Choroid plexus epithelial cell (primary cell): Measurements from ENCODE around the gene FKBP6.
"Not testable (repeated sequence)": the region's sequence is repeated elsewhere in the genome, so short reads cannot be mapped to it uniquely, and the experiment has no call there.

Source experiments
- DNase-seq: peaks from one replicate; pipeline ENCODE4 v3.0.0-alpha.2; 2010; ENCODE audit warnings: low read depth
- H3K4me3 ChIP-seq: 2 replicates; pipeline ENCODE4 v1.5.1; 2011; ENCODE audit warnings: low read depth, mild to moderate bottlenecking, control low read depth, low read length, moderate library complexity
- TF ChIP-seq, protein P1 (sequence below): conservative IDR thresholded peaks from 2 replicates; pipeline ENCODE4 v1.5.1; 2011; ENCODE audit warnings: low read depth, mild to moderate bottlenecking, control low read depth, inconsistent platforms, low read length, moderate library complexity

FKBP6 gene

GRCh38 chr7:73324081-73324845 is 3.7 kb upstream of the FKBP6 start:
- TF ChIP-seq, protein P1, sequence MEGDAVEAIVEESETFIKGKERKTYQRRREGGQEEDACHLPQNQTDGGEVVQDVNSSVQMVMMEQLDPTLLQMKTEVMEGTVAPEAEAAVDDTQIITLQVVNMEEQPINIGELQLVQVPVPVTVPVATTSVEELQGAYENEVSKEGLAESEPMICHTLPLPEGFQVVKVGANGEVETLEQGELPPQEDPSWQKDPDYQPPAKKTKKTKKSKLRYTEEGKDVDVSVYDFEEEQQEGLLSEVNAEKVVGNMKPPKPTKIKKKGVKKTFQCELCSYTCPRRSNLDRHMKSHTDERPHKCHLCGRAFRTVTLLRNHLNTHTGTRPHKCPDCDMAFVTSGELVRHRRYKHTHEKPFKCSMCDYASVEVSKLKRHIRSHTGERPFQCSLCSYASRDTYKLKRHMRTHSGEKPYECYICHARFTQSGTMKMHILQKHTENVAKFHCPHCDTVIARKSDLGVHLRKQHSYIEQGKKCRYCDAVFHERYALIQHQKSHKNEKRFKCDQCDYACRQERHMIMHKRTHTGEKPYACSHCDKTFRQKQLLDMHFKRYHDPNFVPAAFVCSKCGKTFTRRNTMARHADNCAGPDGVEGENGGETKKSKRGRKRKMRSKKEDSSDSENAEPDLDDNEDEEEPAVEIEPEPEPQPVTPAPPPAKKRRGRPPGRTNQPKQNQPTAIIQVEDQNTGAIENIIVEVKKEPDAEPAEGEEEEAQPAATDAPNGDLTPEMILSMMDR = peak; percentile 74
- peak; percentile 63 for DNase-seq
- peak overlapping the region; percentile 2 for H3K4me3 ChIP-seq

- H3K4me3 ChIP-seq, DNase-seq: not testable (repeated sequence)
These were observed 2.5 kb upstream of the FKBP6 start for GRCh38 chr7:73325424-73325823.

DNA sequence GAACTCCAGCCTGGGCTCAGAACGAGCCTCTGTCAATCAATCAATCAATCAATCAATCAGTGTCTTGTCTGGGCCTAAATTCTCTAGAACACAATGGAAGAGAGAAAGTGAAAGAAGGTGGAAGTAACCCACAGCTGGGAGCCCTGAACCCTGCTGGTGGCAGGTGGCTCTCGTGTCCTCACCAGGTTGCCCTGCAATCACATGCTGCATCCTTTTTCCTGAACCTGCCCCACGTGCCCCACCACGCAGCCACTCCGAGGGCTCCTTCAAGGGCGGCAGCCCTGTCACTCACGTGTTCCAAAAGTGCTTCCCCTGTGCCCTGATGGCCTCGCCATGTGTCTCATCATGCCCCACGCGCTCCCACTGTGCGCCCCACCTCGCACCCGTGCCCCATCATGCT is 512 bp upstream of the FKBP6 start:
- not testable (repeated sequence) for H3K4me3 ChIP-seq, DNase-seq

- TF ChIP-seq, protein P1 = no peak
- H3K4me3 ChIP-seq = no peak overlapping the region
These were observed 735 bp downstream of the FKBP6 start for GRCh38 chr7:73328696-73329095.

DNA sequence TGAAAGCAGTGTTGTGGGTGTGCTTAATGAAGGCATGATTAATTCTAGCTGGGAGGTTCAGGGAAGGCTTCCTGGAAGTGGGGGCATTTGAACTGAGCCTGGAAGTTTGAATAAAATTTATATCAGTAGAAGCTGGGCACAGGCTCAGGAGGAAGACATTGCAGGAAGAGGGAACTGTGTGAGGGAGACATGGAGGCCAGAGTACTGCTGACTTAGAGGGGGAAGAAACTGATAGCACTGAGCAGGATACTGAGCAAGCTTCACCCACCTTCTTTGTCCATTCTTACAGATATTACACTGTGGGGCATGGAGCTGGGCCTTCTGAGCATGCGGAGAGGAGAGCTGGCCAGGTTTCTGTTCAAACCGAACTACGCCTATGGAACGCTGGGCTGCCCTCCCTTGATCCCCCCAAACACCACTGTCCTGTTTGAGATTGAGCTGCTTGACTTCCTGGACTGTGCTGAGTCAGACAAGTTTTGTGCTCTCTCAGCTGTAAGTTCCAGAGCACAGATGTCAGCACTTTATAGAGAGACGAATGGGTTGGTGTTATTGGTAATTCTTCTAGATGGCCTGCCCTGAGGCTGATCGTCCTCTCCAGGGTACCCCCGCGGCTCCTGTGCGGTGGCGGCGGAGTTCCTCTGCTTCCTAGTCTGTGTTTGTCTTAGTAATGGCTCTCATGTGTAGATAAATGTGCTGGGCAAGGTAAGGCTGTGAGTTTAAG is 2.1 kb downstream of the FKBP6 start:
- H3K4me3 ChIP-seq = no peak overlapping the region
- TF ChIP-seq, protein P1 = no peak
- DNase-seq = peak; percentile 65

More at GRCh38 chr7:73328696-73329095, 735 bp downstream of the FKBP6 start:
- no peak for DNase-seq

DNA sequence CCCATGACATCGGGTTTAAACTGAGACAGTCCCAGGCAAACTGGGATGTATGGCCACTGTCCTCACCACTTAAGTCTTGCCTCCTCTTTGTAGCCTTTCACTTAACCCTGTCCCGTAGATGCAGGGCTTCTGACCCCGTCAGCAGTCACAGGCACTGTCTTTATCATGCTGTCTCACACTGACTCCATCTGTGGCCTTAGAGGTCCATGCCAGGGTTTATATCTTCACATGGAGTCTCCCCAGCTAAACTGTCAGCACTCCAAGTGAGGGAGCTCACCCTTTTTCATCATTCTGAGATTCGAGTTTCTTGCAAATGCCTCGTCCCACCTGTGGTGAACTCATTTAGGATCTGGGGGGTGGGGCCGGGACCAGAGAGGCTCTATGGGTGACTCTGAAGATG is 2.8 kb downstream of the FKBP6 start:
- TF ChIP-seq, protein P1 = no peak
- H3K4me3 ChIP-seq = no peak overlapping the region
- DNase-seq = no peak

- no peak overlapping the region for H3K4me3 ChIP-seq
- TF ChIP-seq, protein P1 = no peak
- no peak for DNase-seq
These were observed 4.5 kb downstream of the FKBP6 start for GRCh38 chr7:73332447-73332846.

- no peak for DNase-seq
- no peak overlapping the region for H3K4me3 ChIP-seq
- TF ChIP-seq, protein P1 = no peak
These were observed 10.4 kb downstream of the FKBP6 start for GRCh38 chr7:73338321-73338720.
